IPS-18c (cell line): ENCODE measurements around the gene ARHGEF17.

Experiments used
- H3K4me3 ChIP-seq: 2 replicates; pipeline ENCODE4 v1.7.0; 2013; ENCODE audit warnings: low read depth, mild to moderate bottlenecking, low read length, moderate library complexity; ENCODE audit not compliant: insufficient read depth
- H3K9me3 ChIP-seq: one replicate; pipeline ENCODE4 v1.6.1; 2013; ENCODE audit warnings: mild to moderate bottlenecking, low read length, moderate library complexity; ENCODE audit not compliant: control insufficient read depth, insufficient read depth

The ARHGEF17 gene

GRCh38 chr11:73334384-73335203, 26.5 kb downstream of the ARHGEF17 start:
- no peak overlapping the region for H3K4me3 ChIP-seq
- no peaks in the 10 kb centered on the region for H3K9me3 ChIP-seq

- no peaks in the 10 kb centered on the region for H3K9me3 ChIP-seq
- H3K4me3 ChIP-seq: no peak overlapping the region
Measured at GRCh38 chr11:73335204-73335923, 27.3 kb downstream of the ARHGEF17 start.

GRCh38 chr11:73337846-73338245, 29.8 kb downstream of the ARHGEF17 start:
- H3K9me3 ChIP-seq: no peaks in the 10 kb centered on the region
- no peak overlapping the region for H3K4me3 ChIP-seq

- H3K9me3 ChIP-seq: no peaks in the 10 kb centered on the region
- H3K4me3 ChIP-seq: no peak overlapping the region
Measured at GRCh38 chr11:73338279-73338678, 30.2 kb downstream of the ARHGEF17 start.

GRCh38 chr11:73340164-73340563, 32.1 kb downstream of the ARHGEF17 start:
- H3K9me3 ChIP-seq: no peaks in the 10 kb centered on the region
- H3K4me3 ChIP-seq: no peak overlapping the region

- no peaks in the 10 kb centered on the region for H3K9me3 ChIP-seq
- peak overlapping the region; percentile 46 for H3K4me3 ChIP-seq
Measured at GRCh38 chr11:73342633-73343032, 34.6 kb downstream of the ARHGEF17 start.

- no peak overlapping the region; the same call in 1 of the 2 replicates for H3K4me3 ChIP-seq
- H3K9me3 ChIP-seq: no peaks in the 10 kb centered on the region
Measured at GRCh38 chr11:73343076-73343873, 35.2 kb downstream of the ARHGEF17 start.

GRCh38 chr11:73344191-73344607, 36.1 kb downstream of the ARHGEF17 start:
- Histone ChIP-seq H3K4me3 (no peak overlapping the region), H3K9me3 (no peaks in the 10 kb centered on the region)

GRCh38 chr11:73345481-73346160, 37.5 kb downstream of the ARHGEF17 start:
- H3K9me3 ChIP-seq: no peaks in the 10 kb centered on the region
- no peak overlapping the region for H3K4me3 ChIP-seq

GRCh38 chr11:73346186-73346935, 38.3 kb downstream of the ARHGEF17 start:
- H3K9me3 ChIP-seq: no peaks in the 10 kb centered on the region
- H3K4me3 ChIP-seq: no peak overlapping the region

GRCh38 chr11:73347067-73347466, 39.0 kb downstream of the ARHGEF17 start:
- H3K9me3 ChIP-seq: no peaks in the 10 kb centered on the region

GRCh38 chr11:73348838-73349237, 40.8 kb downstream of the ARHGEF17 start:
- H3K9me3 ChIP-seq: no peaks in the 10 kb centered on the region
- H3K4me3 ChIP-seq: no peak overlapping the region

More at GRCh38 chr11:73347067-73347466, 39.0 kb downstream of the ARHGEF17 start:
- no peak overlapping the region for H3K4me3 ChIP-seq

GRCh38 chr11:73349633-73350032, 41.6 kb downstream of the ARHGEF17 start:
- Histone ChIP-seq H3K4me3 (no peak overlapping the region), H3K9me3 (no peaks in the 10 kb centered on the region)

- Histone ChIP-seq H3K4me3 (no peak overlapping the region; the same call in 1 of the 2 replicates), H3K9me3 (no peaks in the 10 kb centered on the region)
Measured at GRCh38 chr11:73350908-73351636, 43.0 kb downstream of the ARHGEF17 start.

GRCh38 chr11:73353422-73353821, 45.3 kb downstream of the ARHGEF17 start:
- H3K9me3 ChIP-seq: no peaks in the 10 kb centered on the region

GRCh38 chr11:73355109-73355508, 47.0 kb downstream of the ARHGEF17 start:
- no peak overlapping the region for H3K4me3 ChIP-seq
- H3K9me3 ChIP-seq: no peaks in the 10 kb centered on the region

More at GRCh38 chr11:73353422-73353821, 45.3 kb downstream of the ARHGEF17 start:
- no peak overlapping the region for H3K4me3 ChIP-seq
